NCI-H2227 (cell line): Measurements from ENCODE around the gene KCNMA1.
"Not testable (repeated sequence)": the region's sequence is repeated elsewhere in the genome, so short reads cannot be mapped to it uniquely, and the experiment has no call there.

Source experiments
- DNase-seq: peaks from one replicate; lab custom pipeline; 2025; ENCODE audit not compliant: unreplicated experiment; lab: John Stamatoyannopoulos, UW

Gene KCNMA1

GRCh38 chr10:77405771-77406241 lies 231.8 kb downstream of the KCNMA1 start:
- DNase-seq: peak; percentile 34

GRCh38 chr10:77404810-77405209 lies 232.8 kb downstream of the KCNMA1 start:
- DNase-seq: no peak

- DNase-seq: no peak
These were observed 233.8 kb downstream of the KCNMA1 start for GRCh38 chr10:77403761-77404160.

GRCh38 chr10:77401683-77402082 lies 235.9 kb downstream of the KCNMA1 start:
- no peak for DNase-seq

DNA sequence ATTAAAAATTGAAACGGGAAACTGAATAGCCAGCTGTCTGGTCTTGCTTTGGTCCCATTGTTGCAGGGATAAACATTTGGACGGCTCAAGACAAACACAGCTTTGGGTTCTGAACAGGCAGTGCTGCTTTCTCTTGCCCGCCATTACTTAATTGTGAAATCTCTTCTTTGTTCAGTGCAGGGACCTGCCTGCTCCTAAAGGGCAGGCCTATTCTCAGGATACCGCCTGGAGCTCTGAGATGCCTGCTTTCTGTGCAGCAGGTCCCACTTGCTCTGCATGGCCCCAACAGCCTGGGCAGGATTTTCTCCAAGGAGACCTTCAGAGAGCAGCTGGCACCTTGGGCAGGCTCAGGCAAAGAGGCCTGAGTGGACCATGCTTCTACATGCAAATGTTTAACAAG lies 237.6 kb downstream of the KCNMA1 start:
- no peak for DNase-seq

DNA sequence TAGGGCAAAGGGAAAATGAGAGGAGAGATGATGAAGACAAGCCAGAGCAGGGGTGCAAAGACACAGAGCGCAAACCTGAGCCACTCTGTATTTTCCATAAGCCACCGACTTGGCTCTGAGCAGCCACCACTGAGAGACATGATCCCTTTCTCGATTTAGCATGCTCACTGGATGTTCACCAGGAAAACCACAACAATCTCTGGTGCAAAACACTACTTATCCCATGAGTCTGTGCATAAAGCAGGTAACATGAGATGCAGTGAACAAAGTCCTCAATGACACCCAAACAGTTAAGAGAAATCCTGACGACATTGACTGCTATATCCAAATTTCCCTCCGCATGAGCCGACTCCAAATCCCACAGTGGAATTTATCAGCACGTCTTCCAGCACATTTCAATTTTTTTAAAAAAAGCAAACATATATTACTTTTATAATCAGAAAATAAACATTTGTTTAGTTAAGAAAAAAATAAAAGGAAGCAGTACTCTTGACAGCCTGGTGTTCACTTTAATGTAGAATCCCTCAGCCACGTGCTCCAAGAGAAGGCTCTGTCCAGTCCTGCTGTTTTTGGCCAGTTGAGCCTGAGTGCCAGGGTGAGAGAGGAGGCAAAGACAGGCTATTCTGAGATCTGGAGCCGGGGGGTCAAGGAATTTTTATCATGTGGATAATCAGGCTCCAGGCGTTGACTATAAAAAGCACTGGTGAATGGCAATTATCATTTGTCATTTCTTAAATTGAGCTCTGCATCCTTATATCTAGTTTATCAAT lies 238.4 kb downstream of the KCNMA1 start:
- no peak for DNase-seq

GRCh38 chr10:77398558-77398957 lies 239.1 kb downstream of the KCNMA1 start:
- no peak for DNase-seq

- no peak for DNase-seq
These were observed 240.5 kb downstream of the KCNMA1 start for GRCh38 chr10:77397103-77397502.

- DNase-seq: no peak
These were observed 241.3 kb downstream of the KCNMA1 start for GRCh38 chr10:77396290-77396689.

DNA sequence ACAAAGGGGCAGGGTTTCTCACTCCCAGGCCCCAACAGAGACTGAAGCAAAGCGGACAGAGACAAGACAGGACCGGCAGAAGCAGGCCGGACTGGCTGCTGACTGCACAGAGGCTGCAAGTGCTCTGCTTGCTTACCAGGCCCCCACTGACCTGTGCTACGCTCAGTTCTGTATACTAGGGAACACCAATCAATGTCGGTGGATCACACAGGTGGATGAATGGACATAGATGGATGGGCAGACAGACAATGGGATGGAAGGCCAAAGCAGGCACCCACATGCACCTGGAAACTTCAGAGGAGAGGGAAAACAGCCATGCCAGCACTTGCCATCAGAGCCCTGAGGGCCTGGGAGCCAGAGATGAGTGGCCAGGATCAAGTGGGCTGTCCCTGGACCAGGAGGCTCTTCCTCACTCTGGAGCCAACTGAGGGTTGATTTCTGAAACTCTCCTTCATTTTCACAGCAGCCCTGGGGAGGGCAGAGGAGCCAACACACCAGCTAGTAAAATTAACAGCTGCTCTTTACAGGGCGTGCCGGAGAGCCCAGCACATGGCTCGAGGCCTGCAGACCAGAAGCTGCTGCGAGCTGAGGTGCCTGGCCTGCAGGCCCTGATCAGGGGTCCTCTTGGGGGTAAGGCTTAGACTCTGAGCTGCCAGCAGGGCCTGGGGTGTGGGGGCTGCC lies 243.6 kb downstream of the KCNMA1 start:
- no peak for DNase-seq

DNA sequence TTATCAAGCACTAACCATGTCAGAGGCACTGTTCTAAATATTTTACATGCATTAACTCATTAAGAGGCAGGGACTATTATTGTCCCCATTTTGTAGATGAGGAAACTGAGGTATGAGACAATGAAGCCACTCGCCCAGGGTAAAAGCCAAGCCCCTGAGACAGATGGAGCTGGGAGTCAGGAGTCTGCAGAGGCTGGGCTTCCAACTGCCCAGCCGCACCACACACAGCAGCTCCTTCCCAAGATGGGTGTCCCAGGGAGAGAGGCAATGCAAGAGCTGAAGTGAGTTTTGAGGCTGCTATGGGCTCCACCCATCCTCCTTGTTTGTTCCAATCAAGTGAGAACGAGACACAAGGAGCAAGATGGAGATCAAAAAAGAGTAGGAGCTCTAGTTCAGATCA lies 244.2 kb downstream of the KCNMA1 start:
- DNase-seq: no peak

DNA sequence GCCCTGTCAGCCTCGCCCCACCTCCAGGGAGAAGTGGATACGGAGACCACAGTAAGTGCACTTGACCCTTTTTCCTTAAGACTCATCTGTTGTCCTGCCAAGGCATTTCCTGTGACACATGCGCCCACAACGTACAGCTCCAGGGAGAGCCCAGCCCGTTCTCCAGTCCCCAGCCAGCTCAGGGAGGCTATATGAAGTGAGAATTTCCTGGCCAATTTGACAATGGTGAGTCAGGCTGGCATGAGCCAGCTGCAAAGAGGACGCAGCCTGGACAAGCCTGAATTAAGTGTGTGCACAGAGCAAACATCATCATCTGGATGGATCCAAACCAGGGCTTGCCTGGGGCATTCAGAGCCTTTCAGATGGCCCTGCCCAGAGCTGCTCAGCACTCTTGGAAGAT lies 244.8 kb downstream of the KCNMA1 start:
- DNase-seq: no peak

- DNase-seq: no peak
These were observed 245.3 kb downstream of the KCNMA1 start for GRCh38 chr10:77392236-77392721.

DNA sequence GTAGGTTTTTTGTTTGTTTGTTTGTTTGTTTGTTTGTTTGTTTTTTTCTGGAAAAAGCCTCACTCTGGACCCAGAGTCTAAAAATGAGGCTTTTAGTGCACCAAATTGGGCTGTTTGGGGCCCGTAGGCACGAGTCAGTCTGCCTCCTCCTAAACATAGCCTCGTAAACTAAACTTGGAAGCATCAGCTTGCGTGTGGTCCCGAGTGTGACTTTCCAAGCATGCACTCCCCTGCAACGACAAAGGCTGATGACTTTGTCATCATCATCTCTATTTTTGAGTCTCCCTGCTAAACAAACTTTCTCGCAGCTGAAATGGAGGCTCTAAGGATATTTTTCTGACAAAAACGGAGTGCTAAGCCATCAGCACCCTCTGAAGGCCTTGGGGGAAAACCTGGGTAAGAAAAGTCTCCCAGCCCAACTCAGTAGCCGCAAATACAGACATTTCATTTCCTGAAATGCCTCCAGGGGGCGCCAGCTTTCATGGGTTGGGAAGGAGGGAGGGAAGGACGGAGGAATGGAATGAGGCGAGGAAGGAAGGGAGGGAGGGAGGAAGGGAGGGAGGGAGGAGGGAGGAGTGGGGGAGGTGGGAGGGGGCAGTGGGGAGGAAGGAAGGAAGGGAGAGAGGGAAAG lies 245.9 kb downstream of the KCNMA1 start:
- DNase-seq: peak; percentile 76

GRCh38 chr10:77390481-77390891 lies 247.1 kb downstream of the KCNMA1 start:
- no peak for DNase-seq

- DNase-seq: no peak
These were observed 249.0 kb downstream of the KCNMA1 start for GRCh38 chr10:77388571-77389100.

DNA sequence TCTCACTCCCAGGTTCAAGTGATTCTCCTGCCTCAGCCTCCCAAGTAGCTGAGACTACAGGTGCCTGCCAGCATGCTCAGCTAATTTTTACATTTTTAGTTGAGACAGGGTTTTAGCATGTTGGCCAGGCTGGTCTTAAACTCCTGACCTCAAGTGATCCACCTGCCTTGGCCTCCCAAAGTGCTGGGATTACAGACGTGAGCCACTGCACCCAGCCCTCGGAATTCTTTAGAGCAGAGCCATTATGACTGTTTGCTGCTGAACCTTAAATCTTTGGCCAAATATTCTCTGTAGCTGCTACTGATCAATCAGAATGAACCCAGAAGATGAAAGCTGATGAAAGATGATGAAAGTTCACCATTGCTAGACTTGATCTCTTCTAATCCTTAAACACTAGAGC lies 249.9 kb downstream of the KCNMA1 start:
- DNase-seq: not testable (repeated sequence)

- no peak for DNase-seq
These were observed 250.4 kb downstream of the KCNMA1 start for GRCh38 chr10:77387247-77387646.

GRCh38 chr10:77386838-77387237 lies 250.8 kb downstream of the KCNMA1 start:
- no peak for DNase-seq

DNA sequence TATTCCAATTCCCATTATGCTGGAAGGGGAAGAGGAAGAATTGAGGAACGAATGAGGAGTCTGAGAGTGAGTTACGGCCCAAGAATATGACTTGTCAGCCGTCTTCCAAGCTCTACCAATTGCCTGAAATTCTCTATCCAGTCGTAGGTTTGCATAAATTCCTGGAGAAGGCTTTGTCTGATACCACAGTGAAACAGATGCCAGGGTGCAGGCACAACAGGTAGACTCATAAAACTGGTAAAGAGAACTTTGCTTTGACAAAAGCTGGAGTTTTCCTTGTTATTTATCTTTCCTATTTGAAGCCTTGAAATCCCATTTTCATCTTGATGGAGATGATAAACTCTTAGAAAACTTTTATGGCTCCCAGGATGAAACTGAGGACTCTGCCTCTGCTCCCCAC lies 251.2 kb downstream of the KCNMA1 start:
- no peak for DNase-seq

DNA sequence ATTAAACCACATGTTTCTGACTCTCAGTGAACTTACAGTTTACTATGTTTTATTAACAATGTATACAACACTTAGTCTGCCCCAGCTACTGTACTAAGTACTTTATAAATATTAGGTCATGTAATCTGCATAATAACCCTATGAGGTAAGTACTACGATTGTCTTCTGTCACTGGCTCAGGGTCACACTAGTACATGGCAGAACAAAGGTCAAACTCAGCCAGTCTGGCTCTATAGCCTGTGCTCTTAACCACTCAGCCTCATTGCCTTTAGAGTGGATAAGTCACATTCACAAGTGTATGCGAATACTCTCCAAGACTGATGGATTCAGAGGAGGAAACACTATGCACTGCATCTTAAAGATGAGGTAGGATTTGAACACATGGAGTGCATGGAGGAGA lies 252.3 kb downstream of the KCNMA1 start:
- no peak for DNase-seq
